Caco-2 (cell line): ENCODE measurements around the gene RNF4. TPM values are rescaled to one million over a fixed set of nuclear protein-coding genes. Genes with fewer than 3 reads are reported as not detected.
"Not testable (repeated sequence)": the region's sequence is repeated elsewhere in the genome, so short reads cannot be mapped to it uniquely, and the experiment has no call there.

Experiments used
- BruUV-seq: library from RNA; stranded (reverse); fragments of 400-500 nt; replicated peaks from 2 replicates; lab custom pipeline; 2021; lab: Mats Ljungman, UMichigan
- CTCF ChIA-PET: fragments of 300-600 bp; sonication (Branson Sonifier 250); formaldehyde crosslinking; loops from one replicate; lab custom pipeline; 2022; ENCODE audit warnings: antibody characterized with exemption; lab: Charles Lee
- POLR2A ChIA-PET: fragments of 300-600 bp; sonication (Branson Sonifier 250); formaldehyde crosslinking; loops from one replicate; lab custom pipeline; 2022; ENCODE audit warnings: antibody characterized with exemption; lab: Charles Lee
- DNase-seq, 2 experiments: peaks; one replicate each; pipeline versions ENCODE4 v3.0.0 to v3.0.0-alpha.2; 2020 to 2022
- H3K27me3 ChIP-seq: replicated peaks from 2 replicates; pipeline ENCODE4 v1.6.0; 2011; ENCODE audit warnings: low read length; ENCODE audit not compliant: control insufficient read depth, insufficient read depth
- H3K36me3 ChIP-seq: 2 replicates; pipeline ENCODE4 v1.5.1; 2011; ENCODE audit warnings: low read length; ENCODE audit not compliant: control insufficient read depth, insufficient read depth
- H3K4me1 ChIP-seq: fragments of 250-450 bp; sonication (Bioruptor Pico); 2 replicates; pipeline ENCODE4 v1.5.1; 2020; ENCODE audit warnings: mild to moderate bottlenecking
- H3K4me3 ChIP-seq: 2 replicates; pipeline ENCODE4 v1.5.1; 2011; ENCODE audit warnings: low read depth, mild to moderate bottlenecking, control low read depth, low read length
- H3K9me3 ChIP-seq: fragments of 250-450 bp; sonication (Bioruptor Pico); 2 replicates; pipeline ENCODE4 v1.5.1; 2020; ENCODE audit warnings: mild to moderate bottlenecking, moderate library complexity
- H3K27ac Mint-ChIP-seq: one replicate; pipeline ENCODE4 v1.8.0; 2022; ENCODE audit warnings: mixed read lengths; ENCODE audit not compliant: unreplicated experiment
- H3K27me3 Mint-ChIP-seq: one replicate; pipeline ENCODE4 v1.8.0; 2022; ENCODE audit warnings: mixed read lengths; ENCODE audit not compliant: insufficient read depth, unreplicated experiment
- H3K36me3 Mint-ChIP-seq: one replicate; pipeline ENCODE4 v1.8.0; 2022; ENCODE audit warnings: mild to moderate bottlenecking, mixed read lengths; ENCODE audit not compliant: insufficient read depth, unreplicated experiment
- H3K4me1 Mint-ChIP-seq: one replicate; pipeline ENCODE4 v1.8.0; 2022; ENCODE audit warnings: low read depth, mixed read lengths; ENCODE audit not compliant: unreplicated experiment
- H3K4me3 Mint-ChIP-seq: one replicate; pipeline ENCODE4 v1.8.0; 2022; ENCODE audit warnings: mild to moderate bottlenecking, moderate library complexity, mixed read lengths; ENCODE audit not compliant: unreplicated experiment
- H3K9me3 Mint-ChIP-seq: one replicate; pipeline ENCODE4 v1.8.0; 2022; ENCODE audit warnings: mixed read lengths; ENCODE audit not compliant: unreplicated experiment
- CTCF ChIP-seq, 2 experiments: fragments of 200-600 bp in 1 of 2; IDR thresholded peaks; 1 replicate in 1 of 2; 2 replicates in 1 of 2; pipeline versions ENCODE4 v1.5.1 to v1.8.0; 2011 to 2022; ENCODE audit warnings: antibody characterized with exemption in 1 of 2, control low read depth in 1 of 2, inconsistent platforms in 1 of 2, low read depth in 1 of 2, low read length in 1 of 2, mild to moderate bottlenecking in 1 of 2, moderate library complexity in 1 of 2; ENCODE audit not compliant: insufficient read depth in 1 of 2, severe bottlenecking in 1 of 2, unreplicated experiment in 1 of 2
- intact Hi-C: fragments of 100-400 bp; cut with micrococcal nuclease; formaldehyde crosslinking; loops from one replicate; pipeline ENCODE4 v1.10.0; 2022; ENCODE audit not compliant: unreplicated experiment
- total RNA-seq: library from RNA; stranded (reverse); gene quantifications from 2 replicates; pipeline ENCODE4 v1.2.3, GENCODE V29; 2022

RNF4 gene
- total RNA-seq, 1 experiment from 2014 or later = 75.4 TPM

- no peaks in the 10 kb centered on the region; the same call in 1 of the 2 replicates for H3K27me3 ChIP-seq
- H3K4me1 Mint-ChIP-seq = no peaks in the 10 kb centered on the region
- H3K27me3 Mint-ChIP-seq = no peaks in the 10 kb centered on the region
- no peaks in the 10 kb centered on the region for H3K36me3 Mint-ChIP-seq
- H3K4me3 ChIP-seq = no peak overlapping the region
- BruUV-seq = no TSS peak
- CTCF ChIA-PET = no interaction called here
- H3K9me3 Mint-ChIP-seq = no peaks in the 10 kb centered on the region
- no peak overlapping the region for H3K4me3 Mint-ChIP-seq
- intact Hi-C loops = no loop called here
- H3K36me3 ChIP-seq = no peaks in the 10 kb centered on the region
- H3K9me3 ChIP-seq = no peaks in the 10 kb centered on the region
- H3K4me1 ChIP-seq = no peaks in the 10 kb centered on the region
- H3K27ac Mint-ChIP-seq = no peak overlapping the region
- no peak for TF ChIP-seq CTCF (IDR thresholded peaks at IDR 0.05; ENCODE audit: insufficient read depth in 1 of 2, low read depth in 1 of 2, low read length in 1 of 2, severe bottlenecking in 1 of 2, unreplicated experiment in 1 of 2)
- DNase-seq = peak in 1 of 2 experiments; percentile 29
- POLR2A ChIA-PET = no interaction called here
These were observed 41.2 kb upstream of the RNF4 start for GRCh38 chr4:2427383-2428334.

DNA sequence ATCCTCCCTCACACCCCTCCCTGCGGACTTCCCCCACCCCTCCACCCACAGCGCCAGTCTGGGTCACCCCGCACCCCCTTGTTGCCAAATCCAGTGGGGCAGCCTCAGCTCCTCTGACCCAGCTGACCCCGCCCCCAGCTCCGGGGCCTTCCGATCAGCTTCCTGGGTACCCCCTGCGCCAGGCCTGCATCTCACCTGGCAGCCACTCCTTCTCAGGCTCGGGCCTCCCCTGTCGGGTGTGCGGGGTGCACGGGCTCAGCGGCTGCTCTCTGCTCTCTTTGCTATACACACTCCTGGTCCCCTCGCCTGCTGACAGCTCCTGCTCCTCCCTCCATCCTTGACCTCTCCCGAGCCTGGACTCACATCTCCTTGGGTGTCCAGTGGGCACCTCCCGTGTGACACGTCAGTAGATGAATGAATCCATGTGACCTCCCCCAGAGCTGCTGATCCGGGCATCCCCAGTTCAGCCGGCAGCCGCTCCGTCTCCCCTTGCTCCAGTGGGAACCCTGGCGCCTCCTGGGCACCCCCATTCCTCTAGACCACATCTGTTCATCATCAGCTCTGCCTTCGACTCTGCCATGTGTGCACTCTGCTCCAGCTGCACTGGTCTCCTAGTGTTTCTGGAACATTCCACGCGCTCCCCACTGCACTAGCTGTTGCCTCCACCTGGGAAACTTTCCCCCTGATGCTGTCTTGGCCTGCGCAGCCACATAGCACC, 40.3 kb upstream of the RNF4 start:
- H3K4me3 ChIP-seq = no peak overlapping the region
- CTCF ChIA-PET = no interaction called here
- H3K4me1 ChIP-seq = no peaks in the 10 kb centered on the region
- no peaks in the 10 kb centered on the region for H3K36me3 ChIP-seq
- no peak for TF ChIP-seq CTCF (IDR thresholded peaks at IDR 0.05; ENCODE audit: insufficient read depth in 1 of 2, low read depth in 1 of 2, low read length in 1 of 2, severe bottlenecking in 1 of 2, unreplicated experiment in 1 of 2)
- Mint-ChIP-seq H3K27ac (peak overlapping the region; percentile 41), H3K4me1 (no peaks in the 10 kb centered on the region), H3K36me3 (no peaks in the 10 kb centered on the region), H3K27me3 (no peaks in the 10 kb centered on the region), H3K4me3 (no peak overlapping the region), H3K9me3 (no peaks in the 10 kb centered on the region)
- H3K27me3 ChIP-seq = no peaks in the 10 kb centered on the region
- BruUV-seq = no TSS peak
- intact Hi-C loops = no loop called here
- POLR2A ChIA-PET = no interaction called here
- H3K9me3 ChIP-seq = no peaks in the 10 kb centered on the region
- peak in 1 of 2 experiments; percentile 26 for DNase-seq

GRCh38 chr4:2429945-2430757, 38.8 kb upstream of the RNF4 start:
- DNase-seq, H3K27me3 ChIP-seq, H3K4me1 ChIP-seq, H3K27me3 Mint-ChIP-seq, POLR2A ChIA-PET, CTCF ChIA-PET, H3K4me3 ChIP-seq, H3K9me3 Mint-ChIP-seq, H3K36me3 ChIP-seq, intact Hi-C loops, H3K9me3 ChIP-seq, H3K4me1 Mint-ChIP-seq, H3K27ac Mint-ChIP-seq, BruUV-seq, H3K36me3 Mint-ChIP-seq, H3K4me3 Mint-ChIP-seq: not testable (repeated sequence)
